GM21515 (cell line): ENCODE measurements around the gene CPED1.
"Not testable (repeated sequence)": the region's sequence is repeated elsewhere in the genome, so short reads cannot be mapped to it uniquely, and the experiment has no call there.

Experiments used
- ATAC-seq: cut with Tn5 transposase; IDR thresholded peaks from one replicate; pipeline ENCODE4 v1.9.1; 2021; ENCODE audit not compliant: unreplicated experiment

CPED1 gene

DNA sequence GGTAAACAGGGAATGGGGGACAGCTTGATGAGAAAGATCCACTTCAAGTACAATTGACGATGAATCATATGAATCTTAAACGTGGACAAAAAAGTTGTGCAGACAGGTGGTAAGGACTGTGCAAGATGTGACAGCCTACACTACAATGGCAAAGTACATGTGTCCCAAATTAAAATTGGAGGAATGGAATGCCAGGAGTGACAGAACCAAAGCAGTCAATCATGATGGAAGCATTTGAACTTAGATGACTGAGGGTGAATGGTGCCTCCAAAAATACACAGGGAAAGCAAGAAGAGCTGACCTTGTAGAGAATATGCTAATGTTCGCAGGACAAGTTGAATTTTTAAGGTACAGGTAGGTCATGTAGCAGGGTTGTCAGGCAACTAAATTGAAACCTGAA lies 189.9 kb downstream of the CPED1 start:
- ATAC-seq, result no peak

DNA sequence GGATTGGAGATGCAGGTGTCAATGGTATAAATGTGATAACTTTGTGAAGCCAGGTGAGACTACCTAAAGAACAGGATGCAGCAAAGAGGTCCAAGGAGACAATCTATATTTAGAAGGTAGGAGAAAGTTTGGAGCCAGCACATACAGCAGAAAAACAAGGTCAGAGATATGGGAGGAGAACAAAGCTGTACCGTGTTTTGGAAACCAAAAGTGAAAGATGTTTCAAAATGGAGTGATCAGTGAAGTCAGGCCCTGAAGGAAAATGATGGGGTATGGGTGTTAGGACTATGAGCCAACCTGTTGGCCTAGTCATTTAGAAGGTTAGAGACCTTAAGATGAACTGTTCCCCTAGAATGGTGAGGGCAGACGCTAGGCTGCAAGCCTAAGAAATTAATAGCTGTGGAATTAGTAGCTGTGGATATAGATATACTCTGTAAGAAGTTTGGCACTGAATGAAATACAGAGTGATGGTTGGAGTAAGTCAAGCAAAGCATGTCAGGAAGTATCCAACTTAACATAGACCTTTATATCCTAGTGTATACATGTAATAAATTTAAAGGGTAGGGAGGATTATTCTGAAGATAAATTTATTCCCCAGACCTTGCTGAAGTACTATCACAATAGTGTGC lies 190.5 kb downstream of the CPED1 start:
- peak; percentile 55 for ATAC-seq

DNA sequence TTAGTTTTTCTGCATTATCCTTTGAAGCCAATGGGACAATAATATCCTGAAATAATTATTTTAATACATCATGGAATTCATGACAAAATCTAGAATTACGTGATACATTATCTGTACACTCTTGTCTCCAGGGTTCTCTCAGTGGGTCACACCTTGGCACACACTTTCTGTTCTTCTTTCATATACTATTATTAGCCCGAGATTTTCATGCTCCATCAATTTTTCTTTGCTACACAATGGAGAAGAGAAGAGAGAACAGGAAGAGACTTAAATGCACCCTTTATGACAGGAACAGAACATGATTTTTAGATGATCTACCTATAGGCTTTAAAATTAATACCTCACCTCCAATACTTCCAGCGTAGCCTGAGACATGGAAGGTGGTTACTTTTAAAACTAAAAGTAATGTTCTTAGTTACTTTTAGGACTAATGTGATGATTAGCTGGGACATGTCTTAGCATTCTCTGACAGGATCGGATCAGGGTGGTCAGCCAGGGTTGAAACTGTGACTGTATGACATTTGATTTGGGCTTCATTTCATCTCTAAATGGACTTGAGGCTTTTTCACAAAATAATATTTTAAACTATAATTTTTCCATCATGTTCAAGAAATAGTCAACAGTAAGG lies 192.0 kb downstream of the CPED1 start:
- ATAC-seq, result peak; percentile 91

DNA sequence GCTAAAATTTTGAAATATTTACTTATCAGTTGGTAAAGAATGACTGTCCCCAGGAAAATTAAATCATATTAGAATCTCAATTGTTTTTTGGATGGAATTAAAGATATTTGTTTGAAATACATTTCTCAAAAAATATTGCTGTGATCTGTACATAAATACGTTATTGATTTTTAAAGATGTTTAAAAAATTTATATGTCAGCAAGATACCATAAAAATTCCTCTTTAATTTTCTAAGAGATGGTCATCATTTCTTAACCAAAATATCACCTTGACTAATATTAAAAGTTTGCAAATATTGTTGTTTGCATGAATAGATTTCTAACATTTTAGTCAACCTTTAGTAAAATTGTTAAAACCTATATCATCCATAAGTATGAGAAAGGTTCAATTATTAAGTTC lies 192.8 kb downstream of the CPED1 start:
- no peak for ATAC-seq

DNA sequence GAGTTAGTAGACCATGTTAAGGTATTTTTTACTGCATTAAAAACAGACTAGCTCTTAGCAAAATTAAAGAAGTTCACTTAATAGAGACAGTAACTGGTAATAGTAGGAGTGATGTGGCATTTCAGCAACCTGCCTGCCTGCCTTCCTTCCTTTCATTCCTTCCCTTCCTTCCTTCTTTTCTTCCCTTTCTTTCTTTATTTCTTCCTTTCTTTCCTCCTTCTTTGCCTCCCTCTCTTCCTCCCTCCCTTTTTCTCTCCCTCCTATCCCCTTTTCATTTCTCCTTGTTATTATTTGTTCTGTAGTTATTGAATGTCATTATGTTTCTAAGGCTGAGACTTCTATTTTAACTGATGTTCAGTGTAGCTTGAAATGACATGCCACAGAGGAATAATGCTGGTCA lies 193.8 kb downstream of the CPED1 start:
- ATAC-seq, result no peak

DNA sequence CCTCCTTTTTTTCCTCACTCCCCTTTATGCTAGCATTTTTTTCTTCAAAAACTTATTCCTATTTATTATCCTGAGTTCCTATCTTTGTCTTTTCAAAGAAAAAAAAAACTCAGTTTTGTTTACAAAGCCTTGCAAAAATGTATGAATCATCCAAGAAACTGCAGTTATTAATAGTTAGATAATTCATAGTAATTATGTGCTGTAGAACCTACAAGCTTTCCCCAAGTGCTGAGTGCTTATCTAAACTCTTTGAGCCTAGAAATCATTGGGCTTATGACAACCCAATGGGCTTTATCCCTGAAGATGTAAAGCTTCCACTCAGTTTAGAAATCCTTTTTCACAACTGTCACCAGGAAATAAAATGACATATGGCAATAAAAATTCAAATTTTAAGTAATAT lies 194.4 kb downstream of the CPED1 start:
- no peak for ATAC-seq

DNA sequence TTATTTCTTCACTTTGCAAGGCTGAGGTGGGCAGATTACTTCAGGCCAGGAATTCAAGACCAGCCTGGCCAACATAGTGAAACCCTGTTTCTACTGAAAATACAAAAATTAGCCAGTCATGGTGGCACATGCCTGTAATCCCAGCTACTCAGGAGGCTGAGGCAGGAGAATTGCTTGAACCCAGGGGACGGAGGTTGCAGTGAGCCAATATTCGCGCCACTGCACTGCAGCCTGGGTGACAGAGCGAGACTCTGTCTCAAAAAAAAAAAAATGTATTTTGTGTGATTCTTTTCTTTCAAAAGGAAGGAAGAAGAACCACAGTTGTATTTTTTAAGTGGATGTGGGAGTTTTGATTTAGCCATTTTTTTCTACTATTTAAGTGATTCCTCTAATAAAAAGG lies 195.4 kb downstream of the CPED1 start:
- not testable (repeated sequence) for ATAC-seq

DNA sequence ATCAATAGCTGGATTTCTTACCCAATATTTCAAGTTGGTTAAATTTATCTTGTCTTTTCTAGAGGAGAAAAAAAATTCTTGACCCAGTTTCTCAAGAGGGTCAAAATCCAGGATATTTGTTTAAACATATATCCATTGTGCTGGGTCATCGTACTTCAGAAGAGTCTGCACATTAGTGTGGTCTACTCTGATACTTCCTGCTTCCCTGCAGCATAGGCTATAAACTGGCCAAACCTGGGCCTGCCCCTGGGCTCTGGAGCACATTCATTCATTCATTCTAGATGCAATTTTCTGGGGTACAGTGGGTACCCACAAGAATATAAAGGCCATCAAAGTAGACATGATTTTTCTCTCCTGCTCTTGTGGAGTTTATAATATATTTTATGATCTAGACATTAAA lies 198.2 kb downstream of the CPED1 start:
- no peak for ATAC-seq

DNA sequence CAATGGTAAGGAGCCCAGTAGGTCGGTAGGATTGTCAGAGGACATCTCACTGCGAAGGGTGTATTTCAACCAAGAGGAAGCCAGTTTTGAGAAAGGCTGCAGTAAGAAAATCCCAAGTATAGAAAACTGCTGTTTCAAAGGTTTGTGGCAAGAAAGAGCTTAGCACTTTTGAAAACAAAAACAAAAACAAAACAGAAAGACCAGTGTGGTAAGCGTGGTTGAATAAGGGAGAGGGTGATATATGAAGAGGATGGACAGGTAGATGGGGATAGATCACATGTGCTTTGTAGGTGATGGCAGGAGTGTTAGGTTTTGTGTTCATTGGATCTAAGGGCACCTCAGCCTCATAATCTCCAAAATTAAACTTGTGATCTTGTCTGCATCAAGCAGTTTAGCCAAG lies 198.7 kb downstream of the CPED1 start:
- ATAC-seq, result peak; percentile 90

DNA sequence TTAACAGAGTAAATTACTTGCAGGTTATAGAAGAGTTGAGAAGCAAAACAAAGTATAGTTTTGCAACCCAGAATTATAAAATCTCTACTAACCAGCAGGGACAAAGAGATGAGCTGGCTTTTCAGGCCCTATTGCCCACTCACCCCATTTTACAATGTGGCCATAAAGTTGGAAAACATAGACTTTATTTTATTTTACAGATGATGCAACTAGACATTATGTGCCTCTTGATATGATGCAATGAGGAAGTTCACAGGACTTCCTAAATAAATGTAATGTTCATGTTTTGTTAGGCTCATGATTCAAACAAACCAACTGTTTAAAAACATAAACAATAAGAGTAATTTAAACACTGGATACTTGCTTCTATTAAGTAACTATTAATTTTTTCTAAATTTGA lies 199.2 kb downstream of the CPED1 start:
- no peak for ATAC-seq

DNA sequence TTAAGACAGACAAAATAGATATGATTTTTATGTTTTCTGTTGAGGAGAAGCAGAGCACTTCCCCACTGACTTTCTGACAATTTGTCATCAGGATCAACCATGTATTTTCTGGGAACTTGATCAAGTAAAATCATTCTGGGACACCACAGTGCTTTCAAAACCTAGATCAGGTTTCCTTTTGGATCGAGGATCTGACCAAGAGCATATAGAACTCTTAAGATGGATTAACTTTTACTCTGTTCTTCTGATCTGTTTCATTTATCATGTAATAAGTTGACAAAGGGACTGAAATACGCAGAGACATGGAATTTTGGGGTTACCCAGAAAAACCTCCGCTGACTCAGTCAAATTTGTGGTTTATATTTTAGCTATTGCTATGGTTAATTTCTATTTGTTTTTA lies 204.3 kb downstream of the CPED1 start:
- ATAC-seq, result no peak

DNA sequence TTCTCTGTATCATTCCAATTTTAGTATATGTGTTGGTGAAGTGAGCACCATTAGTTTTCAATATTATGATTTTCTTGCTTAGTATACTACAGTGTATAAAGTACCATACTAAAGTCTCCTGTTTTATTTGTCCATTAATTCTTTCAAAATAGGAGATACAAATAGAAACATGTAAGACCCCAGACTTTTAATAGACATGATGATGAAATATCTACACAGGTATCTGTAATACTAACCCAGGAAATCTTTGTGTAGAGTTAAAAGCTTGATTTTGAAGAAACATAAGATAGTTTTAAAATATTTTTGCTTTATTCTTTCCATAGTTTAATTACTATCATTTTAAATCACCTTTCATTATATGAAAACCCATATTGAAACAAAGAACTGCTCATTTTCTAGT lies 206.5 kb downstream of the CPED1 start:
- no peak for ATAC-seq

DNA sequence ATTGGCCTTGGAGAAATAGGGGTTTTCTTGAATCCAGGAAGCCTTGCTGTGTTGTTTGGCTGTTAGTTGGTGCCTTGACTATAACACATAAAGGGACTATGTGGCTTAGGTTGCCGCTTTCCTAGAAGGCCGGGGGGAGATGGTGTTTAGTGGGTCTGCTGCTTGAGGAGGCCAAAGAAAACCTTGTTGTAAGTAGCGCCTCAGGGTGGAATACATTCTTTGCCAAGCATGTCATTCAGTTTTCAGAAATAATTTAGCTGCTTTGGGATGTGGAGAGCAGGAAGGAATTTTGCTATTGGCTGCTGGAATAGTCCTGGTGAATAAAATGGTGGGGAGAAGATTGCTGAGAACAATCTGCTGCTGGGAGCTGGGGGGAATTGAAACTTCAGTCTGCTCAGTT lies 207.4 kb downstream of the CPED1 start:
- no peak for ATAC-seq

DNA sequence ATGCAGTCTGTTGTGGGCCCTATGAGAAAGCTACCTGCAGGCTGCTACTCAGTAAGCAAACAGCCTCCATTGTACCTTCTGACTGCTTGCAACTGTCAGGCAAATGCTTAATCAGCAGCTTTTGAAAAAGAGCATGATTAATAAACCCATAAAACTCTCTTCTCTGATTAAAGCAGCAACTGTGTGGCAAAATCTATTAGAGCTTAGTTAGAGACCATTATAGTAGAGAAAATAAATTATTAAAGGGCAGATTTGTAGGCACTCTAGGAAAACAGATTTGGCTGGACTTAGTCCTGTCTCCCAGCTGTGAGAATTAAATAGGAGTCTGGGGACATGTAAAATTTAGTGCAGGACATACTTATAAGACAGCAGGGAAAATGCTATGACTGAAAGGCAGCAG lies 207.8 kb downstream of the CPED1 start:
- ATAC-seq, result no peak

DNA sequence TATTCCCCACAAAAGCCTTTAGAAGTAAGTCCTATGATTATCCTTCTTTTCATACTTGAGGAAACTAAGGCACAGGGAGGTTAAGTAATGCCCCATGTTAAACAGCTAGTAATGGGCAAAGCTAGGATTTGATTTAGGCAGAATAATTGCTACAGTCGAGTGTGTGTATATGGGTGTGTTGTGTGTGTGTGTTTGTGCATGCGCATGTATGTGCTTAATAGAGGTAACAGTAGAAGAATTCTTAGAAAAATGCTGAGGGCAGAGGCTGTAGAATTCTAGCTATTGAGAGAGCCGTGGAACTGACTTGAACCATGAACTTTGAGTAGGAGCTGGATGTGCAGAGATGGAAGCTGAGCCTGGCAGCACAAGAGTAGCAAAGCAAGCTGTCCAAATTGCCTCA lies 208.9 kb downstream of the CPED1 start:
- no peak for ATAC-seq

DNA sequence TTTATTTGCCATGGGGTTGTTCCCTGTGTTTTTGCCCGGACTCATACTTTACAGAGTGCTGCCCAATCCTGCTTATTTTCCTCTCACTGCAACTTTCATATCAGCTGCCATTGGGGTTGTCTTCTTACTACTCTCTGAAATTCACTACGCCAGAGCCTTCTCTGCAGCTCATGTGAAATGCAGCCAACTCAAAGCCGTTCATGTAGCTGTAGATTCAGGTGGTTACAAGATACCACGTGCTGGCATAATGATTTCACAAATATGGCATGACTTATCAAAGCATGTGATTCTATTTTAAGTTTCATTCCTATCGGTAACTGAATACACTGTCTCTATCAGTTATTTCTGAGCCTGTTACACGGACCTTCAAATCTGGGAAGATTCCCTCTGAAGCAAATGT lies 210.0 kb downstream of the CPED1 start:
- ATAC-seq, result no peak

DNA sequence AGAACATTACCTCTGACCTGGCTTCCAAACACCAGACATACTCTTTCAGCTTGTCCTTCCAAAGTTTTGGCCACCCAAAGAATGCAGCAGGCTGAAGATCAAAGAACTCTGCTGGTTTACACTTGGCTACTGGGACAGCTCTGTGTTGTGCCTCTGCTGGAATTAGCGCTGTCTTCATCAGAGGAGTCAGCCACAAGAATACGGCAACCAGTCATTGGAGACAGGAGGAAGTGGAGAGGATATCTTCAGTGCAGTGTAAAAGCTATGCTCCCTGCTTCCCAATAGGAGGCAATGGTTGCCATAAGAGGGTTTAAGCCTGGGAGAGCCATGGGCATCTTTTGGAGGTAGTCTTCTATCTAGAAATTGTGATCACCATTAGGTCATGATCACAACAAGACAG lies 213.6 kb downstream of the CPED1 start:
- no peak for ATAC-seq

DNA sequence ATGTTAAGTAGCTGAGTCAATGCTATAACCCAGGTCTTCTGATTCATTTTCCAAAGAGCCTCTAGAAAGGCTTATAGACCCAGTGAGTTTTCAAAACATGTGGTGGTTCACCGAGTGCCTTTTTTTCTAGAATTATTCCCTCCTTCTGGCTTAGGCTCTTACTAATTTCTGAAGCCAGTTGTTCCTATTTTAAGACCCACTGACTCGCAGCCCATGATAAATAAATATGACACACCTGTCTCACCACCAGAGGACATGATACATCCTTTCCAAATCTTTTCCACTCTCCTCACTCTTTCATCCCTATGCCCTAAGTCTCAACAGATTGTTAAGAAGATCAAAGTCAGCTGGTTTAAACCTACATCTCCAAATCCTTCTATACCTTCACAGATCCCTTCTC lies 214.3 kb downstream of the CPED1 start:
- ATAC-seq, result no peak

DNA sequence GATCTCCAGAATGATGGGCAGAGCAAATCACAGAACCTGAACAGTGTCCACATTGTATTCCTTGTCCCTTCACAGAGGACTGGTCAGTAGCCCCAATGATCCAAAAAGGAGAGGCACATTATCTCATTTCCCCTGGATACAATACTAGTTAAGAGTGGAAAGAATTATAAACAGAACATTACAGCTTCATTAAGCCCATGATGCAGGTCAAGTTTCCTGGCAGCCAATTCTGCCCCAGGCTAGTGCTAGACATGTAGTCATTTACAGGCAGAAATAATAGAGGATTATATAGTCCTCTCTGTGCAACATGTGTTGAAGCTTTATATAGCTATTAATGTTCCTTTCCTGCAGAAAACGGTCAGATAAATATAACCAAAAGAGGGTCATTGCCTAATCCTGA lies 216.0 kb downstream of the CPED1 start:
- ATAC-seq, result no peak

DNA sequence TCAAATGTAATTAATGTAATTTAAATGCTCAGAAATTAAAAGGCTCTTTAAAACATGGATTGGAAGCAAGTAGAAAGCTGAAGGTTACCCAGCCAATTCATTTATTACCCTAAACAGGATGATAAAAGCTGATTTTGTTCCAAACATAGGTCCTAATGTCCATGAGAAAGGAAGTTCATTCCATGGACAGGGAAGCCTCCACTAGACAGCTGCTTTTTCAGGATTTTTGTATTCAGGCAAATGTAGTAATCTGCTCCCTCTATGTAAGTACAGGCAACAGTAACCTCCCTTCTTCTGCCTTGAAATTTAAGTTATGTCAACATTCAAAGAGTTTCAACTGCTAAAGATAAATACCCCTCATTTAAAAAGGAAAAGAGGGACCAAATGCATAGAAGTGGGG lies 217.3 kb downstream of the CPED1 start:
- ATAC-seq, result no peak

DNA sequence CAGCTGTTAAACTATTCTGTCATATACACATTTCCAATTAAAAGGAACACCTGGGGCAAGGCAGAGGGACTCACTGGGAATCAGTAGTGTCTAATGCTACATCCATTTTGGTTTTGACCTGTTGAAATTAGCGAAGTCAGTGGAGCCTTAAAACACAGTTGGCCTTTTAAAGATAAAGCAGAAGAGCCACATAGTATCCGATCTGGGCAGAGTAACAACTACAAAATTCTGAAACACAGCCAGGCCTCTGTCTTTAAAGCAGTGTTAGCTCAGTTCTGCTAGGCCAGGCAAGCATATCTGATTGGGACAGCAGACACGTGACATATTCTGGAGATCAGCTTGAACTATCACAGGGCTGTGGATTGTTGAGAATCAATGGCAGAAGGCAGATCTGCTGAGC lies 222.7 kb downstream of the CPED1 start:
- no peak for ATAC-seq

DNA sequence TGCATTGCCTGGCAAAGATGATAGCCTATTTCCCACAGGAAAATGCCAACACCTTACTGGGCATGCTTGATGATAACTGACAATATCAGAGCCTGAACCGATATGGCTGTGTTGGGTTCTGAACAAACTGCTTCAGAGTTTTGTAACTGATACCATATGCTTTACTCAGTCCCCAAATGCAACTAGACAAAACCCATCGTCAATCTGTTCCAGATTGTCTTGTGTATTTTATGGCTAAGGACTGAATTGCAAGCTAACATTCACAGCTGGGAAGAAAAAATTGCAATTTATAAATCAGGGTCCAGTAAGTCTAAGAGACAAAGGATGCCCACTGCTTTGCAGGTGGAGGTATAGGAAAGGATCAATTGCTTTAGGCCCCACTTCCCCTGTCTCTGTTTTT lies 223.5 kb downstream of the CPED1 start:
- no peak for ATAC-seq

DNA sequence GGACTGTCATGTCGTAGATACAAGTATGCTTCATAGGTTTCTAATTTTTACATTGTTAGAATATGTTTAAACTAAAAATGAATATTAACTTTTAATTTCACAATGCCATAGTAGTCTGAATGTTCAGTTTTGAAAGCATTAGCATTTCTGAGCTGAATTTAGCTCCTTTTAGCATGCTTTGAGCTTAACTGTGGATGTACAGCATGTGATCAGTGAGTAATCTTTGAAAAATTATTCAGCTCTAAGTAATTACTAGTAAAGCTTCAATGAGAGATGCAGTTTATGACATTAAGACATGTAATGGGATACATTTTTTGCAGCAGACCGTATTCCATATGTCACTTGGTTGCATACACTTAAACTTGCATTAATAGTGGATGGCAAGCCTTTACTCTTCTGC lies 226.1 kb downstream of the CPED1 start:
- ATAC-seq, result no peak
